Measurements from ENCODE around the gene GABBR2. TPM values are rescaled to one million over a fixed set of nuclear protein-coding genes. Genes with fewer than 3 reads are reported as not detected.
A peak's percentile ranks its signal among the peaks of the same experiment; 100 is the strongest.

Gene GABBR2
- total and polyA plus RNA-seq, 2 experiments from 2014 or later = 0.89 to 1.3 TPM

GRCh38 chr9:98665501-98665900 is 43.2 kb downstream of the GABBR2 start:
- Mint-ChIP-seq H3K36me3 (ENCODE audit: low read depth) (no peaks in the 10 kb centered on the region), H3K27ac (no peak overlapping the region), H3K27me3 (ENCODE audit: insufficient read depth, low read depth, poor library complexity) (no peaks in the 10 kb centered on the region), H3K4me3 (no peak overlapping the region), H3K4me1 (peaks cover 7% of the 10 kb centered on the region), H3K9me3 (no peaks in the 10 kb centered on the region)
- ATAC-seq = no peak
- no peak overlapping the region for H3K4me3 ChIP-seq
- no peaks in the 10 kb centered on the region for H3K27me3 ChIP-seq (ENCODE audit: insufficient read depth)
- no peak overlapping the region for H3K4me2 ChIP-seq
- TF ChIP-seq NANOG (IDR thresholded peaks at IDR 0.05; ENCODE audit: borderline replicate concordance) = no peak
- TF ChIP-seq CTCF (conservative IDR thresholded peaks at IDR 0.05; ENCODE audit: low read depth in 2 of 2) = no peak
- no peak for TF ChIP-seq POLR2AphosphoS5 (IDR thresholded peaks at IDR 0.05; ENCODE audit: low read depth)
- TF ChIP-seq ZNF114 (CRISPR knock-in tag; IDR thresholded peaks at IDR 0.05) = no peak
- no peaks in the 10 kb centered on the region for H3K36me3 ChIP-seq (ENCODE audit: insufficient read depth)
- H3F3A ChIP-seq (replicated peaks; ENCODE audit: low read depth) = no peaks in the 10 kb centered on the region
- no peaks in the 10 kb centered on the region; the same call in 1 of the 2 replicates for H3K4me1 ChIP-seq (ENCODE audit: insufficient read depth)
- no peak overlapping the region for H3K27ac ChIP-seq (ENCODE audit: low read depth)
- H3K79me2 ChIP-seq (replicated peaks; ENCODE audit: insufficient read depth) = no peaks in the 10 kb centered on the region
- no peaks in the 10 kb centered on the region for H4K20me1 ChIP-seq (replicated peaks; ENCODE audit: insufficient read depth)
- H3K9me2 ChIP-seq (ENCODE audit: insufficient read depth) = peaks cover 18% of the 10 kb centered on the region; the same call in 1 of the 2 replicates
- H2AFZ ChIP-seq = no peak overlapping the region
- no peak for DNase-seq (ENCODE audit: low spot score)

GRCh38 chr9:98660541-98660940 is 48.2 kb downstream of the GABBR2 start:
- Histone ChIP-seq H3K36me3 (ENCODE audit: insufficient read depth) (no peaks in the 10 kb centered on the region), H3F3A (replicated peaks; ENCODE audit: low read depth) (no peaks in the 10 kb centered on the region), H3K27ac (ENCODE audit: low read depth) (no peak overlapping the region), H2AFZ (peak overlapping the region; percentile 64), H4K20me1 (replicated peaks; ENCODE audit: insufficient read depth) (no peaks in the 10 kb centered on the region), H3K27me3 (ENCODE audit: insufficient read depth) (no peaks in the 10 kb centered on the region), H3K4me3 (no peak overlapping the region), H3K79me2 (replicated peaks; ENCODE audit: insufficient read depth) (no peaks in the 10 kb centered on the region), H3K4me2 (no peak overlapping the region), H3K9me2 (ENCODE audit: insufficient read depth) (0 out of 2 replicates have a peak, but pooled peaks cover under 1% of the 10 kb centered on the region), H3K4me1 (ENCODE audit: insufficient read depth) (no peaks in the 10 kb centered on the region)
- Mint-ChIP-seq H3K36me3 (ENCODE audit: low read depth) (no peaks in the 10 kb centered on the region), H3K9me3 (no peaks in the 10 kb centered on the region), H3K4me1 (no peaks in the 10 kb centered on the region), H3K27me3 (ENCODE audit: insufficient read depth, low read depth, poor library complexity) (peaks cover 1% of the 10 kb centered on the region), H3K4me3 (no peak overlapping the region), H3K27ac (no peak overlapping the region)
- DNase-seq (ENCODE audit: low spot score) (no peak), ATAC-seq (no peak)
- TF ChIP-seq CREB1 (CRISPR knock-in tag; IDR thresholded peaks at IDR 0.05; ENCODE audit: low read depth) = no peak
- TF ChIP-seq STAT1 (IDR thresholded peaks at IDR 0.05; ENCODE audit: unreplicated experiment) = no peak
- no peak for TF ChIP-seq JUNB (IDR thresholded peaks at IDR 0.05; ENCODE audit: unreplicated experiment)

GRCh38 chr9:98658951-98659351 is 49.8 kb downstream of the GABBR2 start:
- Mint-ChIP-seq H3K4me1 (no peaks in the 10 kb centered on the region), H3K9me3 (no peaks in the 10 kb centered on the region), H3K4me3 (no peak overlapping the region), H3K27ac (no peak overlapping the region), H3K27me3 (ENCODE audit: insufficient read depth, low read depth, poor library complexity) (peaks cover 1% of the 10 kb centered on the region), H3K36me3 (ENCODE audit: low read depth) (no peaks in the 10 kb centered on the region)
- H3F3A ChIP-seq (replicated peaks; ENCODE audit: low read depth) = no peaks in the 10 kb centered on the region
- H4K20me1 ChIP-seq (replicated peaks; ENCODE audit: insufficient read depth) = no peaks in the 10 kb centered on the region
- no peaks in the 10 kb centered on the region for H3K27me3 ChIP-seq (ENCODE audit: insufficient read depth)
- no peaks in the 10 kb centered on the region for H3K79me2 ChIP-seq (replicated peaks; ENCODE audit: insufficient read depth)
- no peak overlapping the region for H3K4me2 ChIP-seq
- H2AFZ ChIP-seq = no peak overlapping the region
- no peak overlapping the region for H3K4me3 ChIP-seq
- DNase-seq (ENCODE audit: low spot score) (no peak), ATAC-seq (no peak)
- H3K4me1 ChIP-seq (ENCODE audit: insufficient read depth) = no peaks in the 10 kb centered on the region
- H3K27ac ChIP-seq (ENCODE audit: low read depth) = no peak overlapping the region
- no peaks in the 10 kb centered on the region for H3K9me2 ChIP-seq (ENCODE audit: insufficient read depth)
- no peaks in the 10 kb centered on the region for H3K36me3 ChIP-seq (ENCODE audit: insufficient read depth)
- TF ChIP-seq JUNB (IDR thresholded peaks at IDR 0.05; ENCODE audit: unreplicated experiment) (no peak), STAT1 (IDR thresholded peaks at IDR 0.05; ENCODE audit: unreplicated experiment) (no peak), CTCF (conservative IDR thresholded peaks at IDR 0.05; ENCODE audit: low read depth in 2 of 2) (no peak), REST (IDR thresholded peaks at IDR 0.05; ENCODE audit: unreplicated experiment) (no peak), ZNF331 (CRISPR knock-in tag; IDR thresholded peaks at IDR 0.05; ENCODE audit: low read depth) (no peak), POLR2AphosphoS5 (IDR thresholded peaks at IDR 0.05; ENCODE audit: low read depth) (no peak), EZH2phosphoT487 (IDR thresholded peaks at IDR 0.05; ENCODE audit: unreplicated experiment) (no peak), NANOG (IDR thresholded peaks at IDR 0.05; ENCODE audit: borderline replicate concordance) (no peak), CREB1 (CRISPR knock-in tag; IDR thresholded peaks at IDR 0.05; ENCODE audit: low read depth) (no peak)

Data from GM23338 (cell line).